Retinal pigment epithelial cell (primary cell): ENCODE results near the gene LHX3.

Experiments used
- DNase-seq: peaks from one replicate; pipeline ENCODE4 v3.0.0-alpha.2; 2010; ENCODE audit warnings: low read depth
- H3K4me3 ChIP-seq: 2 replicates; pipeline ENCODE4 v1.5.1; 2011; ENCODE audit warnings: mild to moderate bottlenecking, low read length, control low read depth, moderate library complexity
- TF ChIP-seq, protein P1 (sequence below): conservative IDR thresholded peaks from 2 replicates; pipeline ENCODE4 v1.5.1; 2011; ENCODE audit warnings: low read depth, low read length, control low read depth, inconsistent platforms

Gene LHX3

DNA sequence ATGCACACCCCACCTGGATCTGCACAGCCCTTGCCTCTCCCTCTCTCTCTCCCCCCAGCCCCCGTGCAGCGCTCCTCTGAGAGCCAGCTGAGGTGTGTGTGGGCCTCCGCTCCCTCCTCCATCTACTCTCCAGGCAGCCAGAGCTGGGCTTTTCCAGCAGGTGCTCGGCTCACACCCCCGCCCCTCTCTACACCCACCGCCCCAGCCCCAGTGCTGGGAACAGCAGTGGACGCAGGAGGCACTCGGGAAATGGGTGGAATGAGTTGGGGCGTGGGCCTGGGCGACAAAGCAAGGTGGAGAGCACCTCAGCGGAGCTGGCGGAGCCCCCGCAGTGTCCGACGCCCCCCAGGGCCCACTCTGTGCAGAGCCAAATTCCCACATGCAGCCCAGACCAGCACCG, 13.3 kb upstream of the LHX3 start:
- TF ChIP-seq, protein P1, sequence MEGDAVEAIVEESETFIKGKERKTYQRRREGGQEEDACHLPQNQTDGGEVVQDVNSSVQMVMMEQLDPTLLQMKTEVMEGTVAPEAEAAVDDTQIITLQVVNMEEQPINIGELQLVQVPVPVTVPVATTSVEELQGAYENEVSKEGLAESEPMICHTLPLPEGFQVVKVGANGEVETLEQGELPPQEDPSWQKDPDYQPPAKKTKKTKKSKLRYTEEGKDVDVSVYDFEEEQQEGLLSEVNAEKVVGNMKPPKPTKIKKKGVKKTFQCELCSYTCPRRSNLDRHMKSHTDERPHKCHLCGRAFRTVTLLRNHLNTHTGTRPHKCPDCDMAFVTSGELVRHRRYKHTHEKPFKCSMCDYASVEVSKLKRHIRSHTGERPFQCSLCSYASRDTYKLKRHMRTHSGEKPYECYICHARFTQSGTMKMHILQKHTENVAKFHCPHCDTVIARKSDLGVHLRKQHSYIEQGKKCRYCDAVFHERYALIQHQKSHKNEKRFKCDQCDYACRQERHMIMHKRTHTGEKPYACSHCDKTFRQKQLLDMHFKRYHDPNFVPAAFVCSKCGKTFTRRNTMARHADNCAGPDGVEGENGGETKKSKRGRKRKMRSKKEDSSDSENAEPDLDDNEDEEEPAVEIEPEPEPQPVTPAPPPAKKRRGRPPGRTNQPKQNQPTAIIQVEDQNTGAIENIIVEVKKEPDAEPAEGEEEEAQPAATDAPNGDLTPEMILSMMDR = no peak
- no peak overlapping the region for H3K4me3 ChIP-seq
- no peak for DNase-seq

DNA sequence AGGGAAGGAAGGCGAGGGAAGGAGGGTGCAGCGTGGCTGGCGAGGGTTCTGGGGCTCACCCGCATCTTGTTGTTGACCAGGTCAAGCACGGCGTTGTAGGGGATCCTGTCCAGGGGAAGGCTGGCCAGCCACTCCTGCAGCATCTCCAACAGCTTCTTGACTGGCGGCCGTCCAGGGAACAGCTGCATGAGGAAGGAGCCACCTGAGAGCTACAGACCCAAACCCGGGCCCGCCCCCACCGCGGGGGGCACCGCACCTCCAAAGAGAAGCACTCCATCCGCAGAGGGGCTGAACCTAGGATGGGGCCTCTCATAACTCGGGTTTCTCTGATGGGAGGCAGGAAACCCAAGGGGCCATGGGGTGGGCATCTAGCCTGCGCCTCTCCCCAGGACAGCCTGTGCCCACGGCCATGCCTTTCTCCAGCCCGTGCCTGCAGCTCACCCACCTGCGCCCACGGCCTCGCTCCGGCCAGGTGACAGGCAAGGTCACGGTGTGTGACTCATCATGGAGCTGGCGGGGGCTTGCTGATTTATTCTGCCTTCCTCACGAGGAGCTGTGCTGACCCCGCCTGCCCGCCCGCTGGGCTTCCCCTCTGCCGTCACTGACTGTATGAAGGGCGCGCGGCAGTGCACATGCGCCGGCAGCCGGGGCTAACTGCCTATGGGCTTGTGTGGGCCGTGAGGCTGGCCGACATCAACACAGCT, 11.8 kb upstream of the LHX3 start:
- no peak overlapping the region for H3K4me3 ChIP-seq
- no peak for DNase-seq
- TF ChIP-seq, protein P1 = no peak

DNA sequence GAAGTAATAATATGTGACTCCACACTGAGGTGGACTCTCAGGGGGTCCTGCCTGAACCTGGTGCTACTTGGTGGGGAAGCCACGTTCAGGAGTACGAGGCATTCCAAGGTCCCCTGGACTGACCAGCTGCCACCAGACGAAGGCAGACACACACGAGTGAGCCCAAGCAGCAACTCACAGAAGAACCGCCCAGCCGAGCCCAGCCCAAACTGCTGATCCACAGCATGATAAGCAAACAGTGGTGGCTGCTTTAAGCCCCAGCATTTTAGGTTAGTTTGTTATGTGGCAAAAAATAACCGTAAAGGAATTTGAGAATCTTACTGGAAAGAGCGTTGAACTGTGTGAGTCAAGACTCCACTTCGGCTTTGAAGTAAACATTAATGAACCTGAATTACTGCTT, 8.8 kb upstream of the LHX3 start:
- TF ChIP-seq, protein P1 = no peak
- no peak overlapping the region for H3K4me3 ChIP-seq
- DNase-seq = no peak

DNA sequence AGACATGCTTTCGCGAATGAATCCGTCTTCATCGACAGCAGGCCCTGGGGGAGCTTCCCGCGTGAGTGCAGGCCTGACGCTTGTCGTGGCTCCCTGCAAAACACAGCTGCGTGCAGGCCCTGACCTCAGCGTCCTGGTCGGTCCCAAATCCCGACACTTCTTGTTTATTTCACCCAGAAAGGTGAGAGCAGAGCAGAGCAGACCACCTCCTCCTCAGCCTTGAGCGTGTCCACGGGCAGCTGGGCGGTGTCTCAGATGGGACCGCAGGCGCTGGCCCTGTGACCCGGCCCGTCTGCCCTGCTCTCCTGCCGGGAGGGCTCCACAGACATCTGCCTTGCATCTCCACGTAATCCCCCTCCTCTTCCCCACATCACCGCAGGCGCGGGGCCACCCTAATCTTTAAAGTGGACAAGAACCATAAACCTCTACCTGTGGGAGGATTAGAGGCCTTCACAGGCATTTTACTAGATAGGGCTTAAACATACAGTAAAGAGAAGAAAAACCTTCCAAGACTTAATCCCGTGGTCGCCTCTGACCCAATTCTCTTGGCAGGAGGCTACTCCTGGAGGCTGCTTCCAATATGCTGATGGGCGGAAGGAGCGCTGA, 7.5 kb upstream of the LHX3 start:
- H3K4me3 ChIP-seq = no peak overlapping the region
- no peak for DNase-seq
- TF ChIP-seq, protein P1 = no peak

DNA sequence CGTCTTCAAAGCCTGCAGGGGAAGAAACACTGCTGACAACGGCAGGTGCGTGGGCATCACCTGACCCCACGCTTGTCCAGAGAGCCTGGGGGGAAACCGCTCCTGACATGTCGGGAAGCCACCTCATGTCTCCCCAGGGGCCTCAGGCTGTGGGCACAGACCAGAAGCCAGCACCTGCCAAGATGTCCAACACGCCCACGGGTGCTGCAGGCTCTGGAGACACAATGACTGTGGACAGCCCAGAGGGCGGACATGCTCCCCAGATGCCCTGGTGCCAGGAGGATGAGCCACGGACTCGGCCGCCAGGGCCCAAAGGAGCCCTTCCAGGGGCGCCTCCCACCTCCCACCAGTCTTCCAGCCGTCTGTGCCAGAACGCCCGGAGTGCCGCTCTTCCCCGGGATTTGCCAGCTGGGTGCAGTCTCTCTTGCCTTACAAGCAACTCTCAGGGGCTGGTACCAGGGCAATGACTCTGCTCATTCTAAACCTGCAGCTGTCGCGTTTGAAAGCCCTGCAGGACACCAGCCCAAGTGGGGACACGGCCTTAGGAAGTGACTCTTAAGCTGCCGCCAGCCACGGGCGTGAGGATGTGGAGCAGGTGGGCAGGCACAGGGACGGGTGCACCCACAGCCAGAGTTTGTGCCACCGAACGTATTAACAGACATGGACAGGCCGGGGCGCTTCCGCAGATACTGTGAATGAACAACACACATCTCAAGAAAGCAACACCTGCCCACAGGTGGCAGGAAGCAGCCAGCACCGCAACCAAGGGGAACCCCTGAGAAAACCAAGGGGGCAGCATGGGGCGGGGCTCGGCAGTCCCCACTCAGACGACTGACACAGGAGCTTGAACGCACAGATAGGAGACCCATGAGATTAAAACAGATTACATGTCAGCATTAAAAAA, 6.8 kb upstream of the LHX3 start:
- DNase-seq = no peak
- H3K4me3 ChIP-seq = no peak overlapping the region
- TF ChIP-seq, protein P1 = no peak

DNA sequence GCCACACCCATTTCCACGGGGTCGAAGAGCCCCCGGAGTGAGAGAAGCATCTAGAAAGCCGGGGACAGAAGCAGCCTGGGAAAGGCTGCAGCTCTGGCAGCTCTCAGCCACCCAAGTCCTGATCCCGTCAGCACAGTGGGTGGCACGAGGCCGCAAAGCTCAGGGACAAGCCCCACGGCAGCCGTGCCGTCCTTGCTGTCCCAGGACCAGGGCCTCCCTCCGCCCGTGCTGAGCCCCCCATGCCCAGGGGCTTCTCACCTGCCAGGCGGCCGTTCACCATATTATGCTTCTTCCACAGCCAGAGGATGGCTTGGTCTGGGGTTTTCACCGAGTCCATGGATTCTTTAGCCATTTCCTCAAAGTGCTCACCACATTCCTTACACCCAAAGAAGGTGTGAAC, 6.1 kb upstream of the LHX3 start:
- no peak overlapping the region for H3K4me3 ChIP-seq
- TF ChIP-seq, protein P1 = no peak
- DNase-seq = no peak
